Astrocyte (in vitro differentiated cells and primary cell): ENCODE data around the gene PLEKHA5. TPM values are rescaled to one million over a fixed set of nuclear protein-coding genes. Genes with fewer than 3 reads are reported as not detected.
"Not testable (repeated sequence)": the region's sequence is repeated elsewhere in the genome, so short reads cannot be mapped to it uniquely, and the experiment has no call there.

Experiments used
- DNase-seq: peaks from one replicate; pipeline ENCODE4 v3.0.0-alpha.2; 2010; ENCODE audit warnings: low read depth
- FAIRE-seq: peaks from 2 replicates; lab custom pipeline; 2011; peaks lifted over from hg19 to GRCh38; lab: Jason Lieb, UNC
- H2AFZ ChIP-seq: 2 replicates; pipeline ENCODE4 v1.6.0; 2012; ENCODE audit warnings: low read depth, low read length, inconsistent platforms
- H3K27ac ChIP-seq: 2 replicates; pipeline ENCODE4 v1.5.1; 2011; ENCODE audit warnings: low read depth, low read length, inconsistent platforms
- H3K27me3 ChIP-seq: 2 replicates; pipeline ENCODE4 v1.6.0; 2011; ENCODE audit warnings: low read length, inconsistent platforms; ENCODE audit not compliant: insufficient read depth
- H3K36me3 ChIP-seq: 2 replicates; pipeline ENCODE4 v1.5.1; 2011; ENCODE audit warnings: low read length, inconsistent platforms; ENCODE audit not compliant: insufficient read depth
- H3K4me1 ChIP-seq: 2 replicates; pipeline ENCODE4 v1.5.1; 2011; ENCODE audit warnings: low read length, inconsistent platforms; ENCODE audit not compliant: insufficient read depth
- H3K4me2 ChIP-seq: 2 replicates; pipeline ENCODE4 v1.6.0; 2012; ENCODE audit warnings: low read length, inconsistent platforms
- H3K4me3 ChIP-seq: 2 replicates; pipeline ENCODE4 v1.5.1; 2011; ENCODE audit warnings: low read depth, mild to moderate bottlenecking, low read length, inconsistent platforms; ENCODE audit not compliant: insufficient read depth
- H3K79me2 ChIP-seq: 2 replicates; pipeline ENCODE4 v1.6.0; 2012; ENCODE audit warnings: mild to moderate bottlenecking, low read length, inconsistent platforms; ENCODE audit not compliant: insufficient read depth
- H3K9ac ChIP-seq: 2 replicates; pipeline ENCODE4 v1.6.0; 2012; ENCODE audit warnings: mild to moderate bottlenecking, low read length, inconsistent platforms
- H3K9me3 ChIP-seq: 2 replicates; pipeline ENCODE4 v1.5.1; 2012; ENCODE audit warnings: low read depth, mild to moderate bottlenecking, low read length, inconsistent platforms; ENCODE audit not compliant: insufficient read depth
- H4K20me1 ChIP-seq: 2 replicates; pipeline ENCODE4 v1.6.0; 2012; ENCODE audit warnings: low read length, inconsistent platforms; ENCODE audit not compliant: insufficient read depth
- H3K27ac Mint-ChIP-seq: one replicate; pipeline ENCODE4 v1.8.0; 2021; ENCODE audit warnings: mild to moderate bottlenecking, mixed read lengths; ENCODE audit not compliant: unreplicated experiment
- H3K27me3 Mint-ChIP-seq: one replicate; pipeline ENCODE4 v1.8.0; 2021; ENCODE audit warnings: low read depth, mixed read lengths; ENCODE audit not compliant: unreplicated experiment
- H3K36me3 Mint-ChIP-seq: one replicate; pipeline ENCODE4 v1.8.0; 2021; ENCODE audit warnings: low read depth, mixed read lengths; ENCODE audit not compliant: unreplicated experiment
- H3K4me1 Mint-ChIP-seq: one replicate; pipeline ENCODE4 v1.8.0; 2021; ENCODE audit warnings: low read depth, mixed read lengths; ENCODE audit not compliant: unreplicated experiment
- H3K4me3 Mint-ChIP-seq: one replicate; pipeline ENCODE4 v1.8.0; 2021; ENCODE audit warnings: mild to moderate bottlenecking, moderate library complexity, mixed read lengths; ENCODE audit not compliant: unreplicated experiment
- H3K9me3 Mint-ChIP-seq: one replicate; pipeline ENCODE4 v1.8.0; 2021; ENCODE audit warnings: mild to moderate bottlenecking, mixed read lengths; ENCODE audit not compliant: unreplicated experiment
- EZH2 ChIP-seq: IDR thresholded peaks from 2 replicates; pipeline ENCODE4 v1.6.1; 2012; ENCODE audit warnings: mild to moderate bottlenecking, low read length, inconsistent platforms; ENCODE audit not compliant: insufficient read depth
- total RNA-seq: library from RNA; stranded (reverse); gene quantifications from 2 replicates; pipeline ENCODE4 v1.2.1, GENCODE V29; 2021
- TF ChIP-seq, protein P1 (sequence below): IDR thresholded peaks from 2 replicates; pipeline ENCODE4 v1.5.1; 2011; ENCODE audit warnings: low read depth, mild to moderate bottlenecking, inconsistent platforms, low read length, moderate library complexity; ENCODE audit not compliant: insufficient read depth

Gene PLEKHA5
- total RNA-seq, 1 donor from 2014 or later, result 38.9 TPM

DNA sequence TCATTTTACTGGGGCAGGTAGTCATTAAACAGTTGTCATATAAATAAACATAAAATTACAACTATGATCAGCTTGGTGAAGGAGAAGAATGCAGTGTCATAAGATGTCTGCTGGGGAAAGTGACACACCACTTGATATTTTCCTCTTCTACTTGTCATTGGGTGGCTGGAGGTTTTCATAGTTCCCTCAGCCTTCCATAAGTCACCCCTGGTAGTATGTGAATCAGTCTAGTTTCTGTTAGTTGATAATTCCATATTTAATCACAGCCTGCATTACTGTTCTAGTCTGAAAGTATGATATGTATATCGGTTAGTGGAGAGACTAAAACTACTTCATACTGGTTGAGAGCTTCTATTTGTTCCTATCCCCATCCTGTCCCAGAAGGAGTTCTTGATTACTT lies 38.2 kb downstream of the PLEKHA5 start:
- peaks cover 5% of the 10 kb centered on the region for H3K36me3 Mint-ChIP-seq
- no peak overlapping the region for H3K4me2 ChIP-seq
- no peaks in the 10 kb centered on the region for H3K27me3 ChIP-seq
- H3K4me1 Mint-ChIP-seq, result peaks cover 15% of the 10 kb centered on the region
- no peak for TF ChIP-seq EZH2
- TF ChIP-seq, protein P1, sequence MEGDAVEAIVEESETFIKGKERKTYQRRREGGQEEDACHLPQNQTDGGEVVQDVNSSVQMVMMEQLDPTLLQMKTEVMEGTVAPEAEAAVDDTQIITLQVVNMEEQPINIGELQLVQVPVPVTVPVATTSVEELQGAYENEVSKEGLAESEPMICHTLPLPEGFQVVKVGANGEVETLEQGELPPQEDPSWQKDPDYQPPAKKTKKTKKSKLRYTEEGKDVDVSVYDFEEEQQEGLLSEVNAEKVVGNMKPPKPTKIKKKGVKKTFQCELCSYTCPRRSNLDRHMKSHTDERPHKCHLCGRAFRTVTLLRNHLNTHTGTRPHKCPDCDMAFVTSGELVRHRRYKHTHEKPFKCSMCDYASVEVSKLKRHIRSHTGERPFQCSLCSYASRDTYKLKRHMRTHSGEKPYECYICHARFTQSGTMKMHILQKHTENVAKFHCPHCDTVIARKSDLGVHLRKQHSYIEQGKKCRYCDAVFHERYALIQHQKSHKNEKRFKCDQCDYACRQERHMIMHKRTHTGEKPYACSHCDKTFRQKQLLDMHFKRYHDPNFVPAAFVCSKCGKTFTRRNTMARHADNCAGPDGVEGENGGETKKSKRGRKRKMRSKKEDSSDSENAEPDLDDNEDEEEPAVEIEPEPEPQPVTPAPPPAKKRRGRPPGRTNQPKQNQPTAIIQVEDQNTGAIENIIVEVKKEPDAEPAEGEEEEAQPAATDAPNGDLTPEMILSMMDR, result no peak
- H3K79me2 ChIP-seq, result peaks cover 35% of the 10 kb centered on the region
- H3K4me3 Mint-ChIP-seq, result no peak overlapping the region
- no peak overlapping the region for H3K27ac ChIP-seq
- no peaks in the 10 kb centered on the region for H3K9me3 Mint-ChIP-seq
- DNase-seq, result no peak
- H3K4me3 ChIP-seq, result no peak overlapping the region
- no peaks in the 10 kb centered on the region for H3K27me3 Mint-ChIP-seq
- no peaks in the 10 kb centered on the region for H3K9me3 ChIP-seq
- H4K20me1 ChIP-seq, result peaks cover 19% of the 10 kb centered on the region
- H3K4me1 ChIP-seq, result no peaks in the 10 kb centered on the region
- no peak overlapping the region for H3K27ac Mint-ChIP-seq
- H2AFZ ChIP-seq, result no peak overlapping the region
- H3K36me3 ChIP-seq, result no peaks in the 10 kb centered on the region
- no peak overlapping the region for H3K9ac ChIP-seq
- no peak for FAIRE-seq

DNA sequence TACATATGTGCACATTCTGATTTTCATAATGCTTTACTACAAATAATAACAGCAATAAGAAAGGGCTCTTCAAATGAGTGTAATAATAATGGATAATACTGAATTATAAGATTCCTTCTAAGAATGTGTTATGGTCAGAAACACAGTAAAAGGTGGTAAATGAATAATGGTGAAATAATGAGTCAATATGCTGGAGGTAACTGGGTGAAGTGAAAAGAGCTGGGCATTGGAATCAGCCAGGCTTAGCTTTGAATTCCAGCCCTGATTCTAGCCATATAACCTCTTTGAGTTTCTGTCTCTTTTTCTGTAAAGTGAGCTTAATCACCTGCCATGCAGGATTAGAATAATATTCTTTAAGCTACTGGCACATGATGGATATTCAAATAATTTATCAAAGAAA lies 39.1 kb downstream of the PLEKHA5 start:
- H4K20me1 ChIP-seq, result peaks cover 19% of the 10 kb centered on the region
- peaks cover 15% of the 10 kb centered on the region for H3K4me1 Mint-ChIP-seq
- no peaks in the 10 kb centered on the region for H3K36me3 ChIP-seq
- H3K9me3 Mint-ChIP-seq, result no peaks in the 10 kb centered on the region
- TF ChIP-seq EZH2, result no peak
- TF ChIP-seq, protein P1, result no peak
- H3K27ac ChIP-seq, result no peak overlapping the region
- H3K9me3 ChIP-seq, result no peaks in the 10 kb centered on the region
- no peaks in the 10 kb centered on the region for H3K27me3 Mint-ChIP-seq
- no peak overlapping the region for H3K4me3 ChIP-seq
- H3K4me2 ChIP-seq, result no peak overlapping the region
- FAIRE-seq, result no peak
- peaks cover 2% of the 10 kb centered on the region for H3K36me3 Mint-ChIP-seq
- no peaks in the 10 kb centered on the region for H3K4me1 ChIP-seq
- peaks cover 35% of the 10 kb centered on the region for H3K79me2 ChIP-seq
- no peaks in the 10 kb centered on the region for H3K27me3 ChIP-seq
- H3K9ac ChIP-seq, result no peak overlapping the region
- no peak overlapping the region for H3K27ac Mint-ChIP-seq
- DNase-seq, result no peak
- H3K4me3 Mint-ChIP-seq, result no peak overlapping the region
- H2AFZ ChIP-seq, result no peak overlapping the region

GRCh38 chr12:19169222-19169621 lies 39.7 kb downstream of the PLEKHA5 start:
- Histone ChIP-seq H3K79me2 (peaks cover 35% of the 10 kb centered on the region), H3K9ac (no peak overlapping the region), H3K27ac (no peak overlapping the region), H3K4me2 (no peak overlapping the region), H3K4me3 (no peak overlapping the region), H3K27me3 (no peaks in the 10 kb centered on the region), H2AFZ (no peak overlapping the region), H3K36me3 (no peaks in the 10 kb centered on the region), H4K20me1 (peaks cover 19% of the 10 kb centered on the region), H3K9me3 (no peaks in the 10 kb centered on the region), H3K4me1 (no peaks in the 10 kb centered on the region)
- H3K36me3 Mint-ChIP-seq, result peaks cover 2% of the 10 kb centered on the region
- H3K4me1 Mint-ChIP-seq, result peaks cover 15% of the 10 kb centered on the region
- no peak for DNase-seq
- no peak for TF ChIP-seq EZH2
- TF ChIP-seq, protein P1, result no peak
- no peaks in the 10 kb centered on the region for H3K9me3 Mint-ChIP-seq
- no peaks in the 10 kb centered on the region for H3K27me3 Mint-ChIP-seq
- H3K27ac Mint-ChIP-seq, result no peak overlapping the region
- no peak overlapping the region for H3K4me3 Mint-ChIP-seq
- no peak for FAIRE-seq

- H3K4me1 ChIP-seq, H3K27ac Mint-ChIP-seq, H3K27me3 Mint-ChIP-seq, H3K9me3 ChIP-seq, H3K27me3 ChIP-seq, H3K4me3 Mint-ChIP-seq, H3K4me3 ChIP-seq, DNase-seq, H3K9me3 Mint-ChIP-seq, H3K9ac ChIP-seq, H3K36me3 ChIP-seq, H3K4me2 ChIP-seq, H3K36me3 Mint-ChIP-seq, H3K27ac ChIP-seq, H2AFZ ChIP-seq, FAIRE-seq: not testable (repeated sequence)
- peaks cover 11% of the 10 kb centered on the region for H4K20me1 ChIP-seq
- peaks cover 15% of the 10 kb centered on the region for H3K4me1 Mint-ChIP-seq
- peaks cover 35% of the 10 kb centered on the region for H3K79me2 ChIP-seq
These were observed 40.8 kb downstream of the PLEKHA5 start for GRCh38 chr12:19170286-19170685.
